Activated T-cell treated with anti-CD3 and anti-CD28 coated beads for 48 hours (primary cell): Measurements from ENCODE around the gene PPM1F.
"Not testable (repeated sequence)": the region's sequence is repeated elsewhere in the genome, so short reads cannot be mapped to it uniquely, and the experiment has no call there.

Source experiments
- DNase-seq: peaks from one replicate; pipeline ENCODE4 v3.0.0-alpha.2; 2020; ENCODE audit warnings: low read depth

The PPM1F gene

DNA sequence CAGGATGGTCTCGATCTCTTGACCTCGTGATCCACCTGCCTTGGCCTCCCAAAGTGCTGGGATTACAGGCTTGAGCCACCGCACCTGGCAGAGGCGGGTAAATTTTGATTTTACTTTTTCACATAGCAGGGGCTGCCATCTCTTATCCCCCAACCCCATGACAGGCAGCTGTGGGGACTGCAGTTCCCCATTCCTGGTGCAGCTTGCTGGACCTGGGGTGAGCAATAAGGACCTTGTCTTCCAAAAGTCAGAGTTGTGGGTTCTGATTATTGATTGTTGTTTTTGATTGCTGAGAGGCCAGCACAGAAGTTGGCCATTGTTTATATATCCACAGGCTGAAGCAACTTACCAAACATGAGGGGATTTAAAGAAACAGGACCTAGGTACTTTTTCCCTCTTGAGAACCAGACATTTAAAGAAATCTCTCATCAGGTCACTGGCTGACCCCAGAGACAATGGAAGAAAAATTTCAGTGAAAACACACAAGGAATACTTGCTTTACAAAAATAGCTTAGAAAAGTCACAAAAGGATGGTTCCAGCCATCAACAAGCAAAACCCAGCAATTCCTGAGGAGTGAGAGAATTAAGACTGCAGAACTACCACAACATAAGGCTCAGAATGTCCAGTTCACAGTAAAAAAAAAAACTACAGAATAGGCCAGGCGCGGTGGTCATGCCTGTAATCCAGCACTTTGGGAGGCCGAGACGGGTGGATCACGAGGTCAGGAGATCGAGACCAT is 63.2 kb downstream of the PPM1F start:
- no peak for DNase-seq

DNA sequence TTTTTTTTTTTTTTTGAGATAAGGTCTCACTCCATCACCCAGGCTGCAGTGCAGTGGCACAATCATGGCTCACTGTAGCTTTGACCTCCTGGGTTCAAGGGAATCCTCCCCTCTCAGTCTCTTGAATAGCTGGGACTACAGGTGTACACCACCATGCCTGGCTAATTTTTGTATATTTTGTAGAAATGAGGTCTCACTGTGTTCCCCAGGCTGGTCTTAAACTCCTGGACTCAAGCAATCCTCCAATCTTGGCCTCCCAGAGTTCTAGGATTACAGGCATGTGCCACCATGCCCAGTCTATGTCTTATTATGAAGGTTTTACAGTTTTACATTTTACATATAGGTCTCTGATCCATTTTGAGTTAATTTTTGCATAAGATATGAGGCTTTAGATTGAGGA is 64.8 kb downstream of the PPM1F start:
- no peak for DNase-seq

DNA sequence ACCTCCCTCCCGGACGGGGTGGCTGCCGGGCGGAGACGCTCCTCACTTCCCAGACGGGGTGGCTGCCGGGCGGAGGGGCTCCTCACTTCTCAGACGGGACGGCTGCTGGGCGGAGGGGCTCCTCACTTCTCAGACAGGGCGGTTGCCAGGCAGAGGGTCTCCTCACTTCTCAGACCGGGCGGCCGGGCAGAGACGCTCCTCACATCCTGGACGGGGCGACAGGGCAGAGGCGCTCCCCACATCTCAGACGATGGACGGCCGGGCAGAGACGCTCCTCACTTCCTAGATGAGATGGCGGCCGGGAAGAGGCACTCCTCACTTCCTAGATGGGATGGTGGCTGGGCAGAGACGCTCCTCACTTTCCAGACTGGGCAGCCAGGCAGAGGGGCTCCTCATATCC is 68.7 kb downstream of the PPM1F start:
- DNase-seq, result not testable (repeated sequence)

DNA sequence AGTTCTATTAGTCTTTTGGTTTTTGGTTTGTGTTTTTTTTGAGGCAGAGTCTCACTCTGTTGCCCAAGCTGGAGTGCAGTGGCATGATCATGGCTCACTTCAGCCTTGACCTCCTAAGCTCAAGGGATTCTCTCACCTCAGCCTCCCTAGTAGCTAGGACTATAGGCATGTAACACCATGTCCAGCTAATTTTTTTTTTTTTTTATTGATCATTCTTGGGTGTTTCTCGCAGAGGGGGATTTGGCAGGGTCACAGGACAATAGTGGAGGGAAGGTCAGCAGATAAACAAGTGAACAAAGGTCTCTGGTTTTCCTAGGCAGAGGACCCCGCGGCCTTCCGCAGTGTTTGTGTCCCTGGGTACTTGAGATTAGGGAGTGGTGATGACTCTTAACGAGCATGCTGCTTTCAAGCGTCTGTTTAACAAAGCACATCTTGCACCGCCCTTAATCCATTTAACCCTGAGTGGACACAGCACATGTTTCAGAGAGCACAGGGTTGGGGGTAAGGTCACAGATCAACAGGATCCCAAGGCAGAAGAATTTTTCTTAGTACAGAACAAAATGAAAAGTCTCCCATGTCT is 69.8 kb downstream of the PPM1F start:
- not testable (repeated sequence) for DNase-seq

DNA sequence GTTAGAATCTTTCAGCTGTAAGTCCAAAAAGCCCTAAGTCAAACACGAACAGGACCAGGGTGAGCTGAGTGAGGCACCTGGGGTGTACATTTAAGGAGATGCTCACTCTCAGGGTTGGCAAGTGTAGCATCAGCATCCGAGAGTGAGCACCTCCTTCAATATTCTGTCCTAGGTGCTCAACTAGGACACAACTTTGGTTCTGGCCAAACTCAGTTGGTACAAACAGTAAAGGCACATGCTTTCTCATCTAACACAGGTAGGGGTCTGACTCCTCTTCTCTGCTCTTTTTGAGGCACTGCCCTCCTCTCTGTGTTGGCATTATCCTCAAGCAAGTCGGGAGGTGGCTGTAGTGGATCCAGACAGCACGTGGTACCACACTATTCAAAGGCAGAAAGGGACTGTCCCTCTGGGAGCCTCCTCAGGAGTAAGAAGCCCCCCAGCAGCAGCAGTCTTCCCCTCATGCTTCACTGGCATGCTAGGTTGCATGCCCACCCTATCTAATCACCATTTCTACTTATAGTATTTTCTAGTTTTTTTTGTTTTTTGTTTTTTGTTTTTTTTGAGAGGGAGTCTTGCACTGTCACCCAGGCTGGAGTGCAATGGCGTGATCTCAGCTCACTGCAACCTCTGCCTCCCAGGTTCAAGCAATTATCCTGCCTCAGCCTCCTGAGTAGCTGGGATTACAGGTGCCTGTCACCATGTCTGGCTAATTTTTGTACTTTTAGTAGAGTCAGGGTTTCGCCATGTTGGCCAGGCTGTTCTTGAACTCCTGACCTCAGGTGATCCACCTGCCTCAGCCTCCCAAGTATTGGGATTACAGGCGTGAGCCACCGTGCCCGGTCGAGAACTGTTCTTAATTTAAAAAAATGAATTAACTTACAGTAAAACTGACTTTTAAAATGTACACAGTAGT is 70.6 kb downstream of the PPM1F start:
- DNase-seq, result no peak

DNA sequence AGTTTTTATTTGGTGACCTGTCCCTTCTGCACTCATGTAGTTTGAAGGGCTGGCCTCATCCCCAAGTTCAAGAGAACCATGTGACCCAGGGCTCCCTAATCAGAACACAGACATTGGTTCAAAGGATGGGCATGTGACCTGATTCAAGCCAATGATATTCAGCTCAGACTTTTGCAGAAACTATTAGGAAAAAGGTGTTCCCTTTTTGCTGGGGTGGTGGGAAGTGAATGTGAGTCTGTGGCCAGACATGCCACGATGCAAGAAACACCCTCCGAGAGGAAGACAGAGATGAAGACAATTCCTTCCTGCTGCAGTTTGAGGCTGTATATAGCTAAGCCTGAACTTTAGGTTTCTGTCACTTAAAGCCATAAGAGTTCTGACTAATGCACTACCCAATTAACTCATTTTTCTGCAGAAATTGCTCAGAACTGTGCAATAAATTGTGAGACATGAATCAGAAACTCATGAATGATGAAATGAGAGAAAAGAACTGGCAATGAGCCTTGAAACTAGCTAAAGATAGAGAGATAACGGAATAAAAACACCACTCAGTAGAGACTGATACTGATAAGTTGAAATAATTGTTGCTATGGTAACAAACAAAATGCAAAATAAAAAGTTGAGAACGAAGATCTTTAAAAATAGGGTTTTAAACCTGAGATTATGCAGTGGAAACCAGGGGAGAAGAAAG is 76.0 kb downstream of the PPM1F start:
- DNase-seq, result peak; percentile 35

DNA sequence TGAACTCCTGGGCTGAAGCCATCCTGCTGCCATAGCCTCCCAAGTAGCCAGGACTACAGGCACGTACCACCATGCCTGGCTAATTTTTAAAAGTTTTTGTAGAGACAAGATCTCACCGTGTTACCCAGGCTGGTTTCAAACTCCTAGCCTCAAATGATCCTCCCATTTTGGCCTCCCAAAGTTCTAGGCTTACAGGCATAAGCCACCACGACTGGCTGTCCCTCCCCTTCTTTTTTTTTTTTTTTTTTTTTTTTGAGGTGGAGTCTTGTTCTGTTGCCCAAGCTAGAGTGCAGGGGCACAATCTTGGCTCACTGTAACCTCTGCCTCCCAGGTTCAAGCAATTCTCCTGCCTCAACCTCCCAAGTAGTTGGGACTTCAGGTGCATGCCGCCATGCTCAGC is 77.7 kb downstream of the PPM1F start:
- not testable (repeated sequence) for DNase-seq

DNA sequence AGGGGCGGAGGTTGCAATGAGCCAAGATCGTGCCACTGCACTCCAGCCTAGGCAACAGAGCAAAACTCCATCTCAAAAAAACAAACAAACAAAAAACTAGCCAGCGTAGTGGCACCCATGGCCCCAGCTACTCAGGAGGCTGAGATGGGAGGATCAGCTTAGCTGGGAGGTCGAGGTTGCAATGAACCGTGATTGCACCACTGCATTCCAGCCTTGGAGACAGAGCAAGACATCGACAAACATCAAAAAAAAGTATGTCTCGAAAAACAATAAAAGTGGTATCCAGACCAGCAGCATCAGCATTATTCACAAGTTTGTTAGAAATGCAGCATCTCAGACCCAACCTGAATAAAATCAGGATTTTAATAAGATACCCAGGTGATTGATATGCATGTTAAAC is 79.0 kb downstream of the PPM1F start:
- no peak for DNase-seq

DNA sequence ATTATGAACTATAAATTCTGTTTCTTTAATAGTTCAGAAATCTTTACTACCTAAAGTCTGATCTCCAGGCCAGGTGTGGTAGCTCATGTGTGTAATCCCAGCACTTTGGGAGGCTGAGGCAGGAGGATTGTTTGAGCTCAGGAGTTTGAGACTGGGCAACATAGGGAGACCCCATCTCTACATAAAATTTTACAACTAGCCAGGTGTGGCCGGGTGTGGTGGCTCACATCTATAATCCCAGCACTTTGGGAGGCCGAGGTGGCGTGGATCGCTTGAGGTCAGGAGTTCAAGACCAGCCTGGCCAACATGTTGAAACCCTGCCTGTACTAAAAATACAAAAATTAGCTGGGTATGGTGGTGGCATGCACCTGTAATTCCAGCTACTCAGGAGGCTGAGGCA is 79.9 kb downstream of the PPM1F start:
- DNase-seq, result not testable (repeated sequence)
